VCaP (cell line): ENCODE data around the gene XPO4.
"Not testable (repeated sequence)": the region's sequence is repeated elsewhere in the genome, so short reads cannot be mapped to it uniquely, and the experiment has no call there.

Source experiments
- H3K27ac ChIP-seq: fragments of 450-650 bp; 2 replicates; pipeline ENCODE4 v1.5.1; 2017
- TF ChIP-seq, protein P1 (sequence below): fragments of 450-650 bp; conservative IDR thresholded peaks from 2 replicates; pipeline ENCODE4 v1.5.1; 2017; ENCODE audit warnings: mild to moderate bottlenecking, moderate library complexity

Gene XPO4

DNA sequence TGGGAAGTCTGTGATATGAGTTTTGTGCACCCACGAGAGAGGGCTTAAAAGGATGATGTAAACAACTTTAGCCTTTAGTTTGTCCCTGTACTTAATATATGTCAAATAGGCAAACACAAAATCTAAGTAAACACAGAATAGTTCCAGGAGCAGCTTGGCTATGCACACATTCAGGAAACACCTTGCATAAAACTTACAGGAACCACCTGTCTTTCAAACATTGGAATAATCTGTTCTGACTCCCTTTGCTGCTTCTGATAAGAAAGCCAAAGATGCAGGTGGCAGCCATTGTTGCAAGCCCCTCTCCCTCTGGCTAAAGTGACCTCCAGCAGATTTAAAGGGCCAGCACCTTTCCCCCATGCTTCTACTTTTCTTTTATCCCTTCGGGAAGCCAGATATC lies 133.5 kb downstream of the XPO4 start:
- peak overlapping the region; percentile 94 for H3K27ac ChIP-seq
- TF ChIP-seq, protein P1, sequence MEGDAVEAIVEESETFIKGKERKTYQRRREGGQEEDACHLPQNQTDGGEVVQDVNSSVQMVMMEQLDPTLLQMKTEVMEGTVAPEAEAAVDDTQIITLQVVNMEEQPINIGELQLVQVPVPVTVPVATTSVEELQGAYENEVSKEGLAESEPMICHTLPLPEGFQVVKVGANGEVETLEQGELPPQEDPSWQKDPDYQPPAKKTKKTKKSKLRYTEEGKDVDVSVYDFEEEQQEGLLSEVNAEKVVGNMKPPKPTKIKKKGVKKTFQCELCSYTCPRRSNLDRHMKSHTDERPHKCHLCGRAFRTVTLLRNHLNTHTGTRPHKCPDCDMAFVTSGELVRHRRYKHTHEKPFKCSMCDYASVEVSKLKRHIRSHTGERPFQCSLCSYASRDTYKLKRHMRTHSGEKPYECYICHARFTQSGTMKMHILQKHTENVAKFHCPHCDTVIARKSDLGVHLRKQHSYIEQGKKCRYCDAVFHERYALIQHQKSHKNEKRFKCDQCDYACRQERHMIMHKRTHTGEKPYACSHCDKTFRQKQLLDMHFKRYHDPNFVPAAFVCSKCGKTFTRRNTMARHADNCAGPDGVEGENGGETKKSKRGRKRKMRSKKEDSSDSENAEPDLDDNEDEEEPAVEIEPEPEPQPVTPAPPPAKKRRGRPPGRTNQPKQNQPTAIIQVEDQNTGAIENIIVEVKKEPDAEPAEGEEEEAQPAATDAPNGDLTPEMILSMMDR = no peak

DNA sequence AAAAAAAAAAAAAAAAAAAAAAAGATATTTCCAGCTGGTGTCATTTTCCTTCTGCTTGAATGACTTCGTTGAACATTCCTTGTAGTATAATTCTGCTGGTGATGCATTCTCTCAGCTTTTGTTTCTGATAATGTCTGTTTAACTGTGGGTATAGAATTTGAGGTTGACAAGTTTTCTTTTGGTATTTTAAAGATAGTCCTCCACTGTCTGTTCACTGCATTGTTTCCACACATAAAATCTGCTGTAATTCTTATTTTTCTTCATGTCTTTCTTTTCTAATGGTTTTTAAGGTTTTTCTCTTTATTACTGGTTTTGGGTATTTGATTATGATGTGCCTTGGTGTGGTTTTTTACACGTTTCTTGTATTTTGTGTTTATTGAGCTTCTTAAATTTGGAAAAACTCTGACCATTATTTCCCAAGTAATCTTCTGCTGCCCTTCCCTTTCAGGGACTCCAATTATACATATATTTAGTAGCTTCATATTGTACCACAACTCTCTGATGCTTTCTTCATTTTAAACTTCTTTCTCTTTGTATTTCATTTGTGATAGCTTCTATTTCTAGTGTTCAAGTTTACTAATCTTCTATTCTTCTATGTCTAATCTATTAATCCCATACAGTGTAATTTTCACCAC lies 135.1 kb downstream of the XPO4 start:
- no peak overlapping the region for H3K27ac ChIP-seq
- TF ChIP-seq, protein P1 = no peak

DNA sequence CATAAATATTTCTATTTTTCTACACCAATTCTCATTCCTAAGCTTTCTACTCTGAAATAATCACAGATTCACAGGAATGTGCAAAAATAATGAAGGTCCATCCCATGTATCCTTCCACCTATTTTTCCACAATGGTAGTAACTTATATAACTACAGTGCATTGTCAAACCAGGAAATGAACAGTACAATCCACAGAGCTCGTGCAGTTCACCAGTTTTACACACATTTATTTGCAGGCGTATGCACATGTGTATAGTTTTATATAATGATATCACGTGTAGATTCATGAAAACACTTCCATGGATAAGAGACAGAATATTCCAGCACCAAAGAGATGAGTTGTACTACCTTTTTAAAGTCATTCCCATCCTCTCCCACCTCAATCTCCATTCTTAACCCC lies 141.7 kb downstream of the XPO4 start:
- TF ChIP-seq, protein P1 = no peak
- H3K27ac ChIP-seq = no peak overlapping the region

DNA sequence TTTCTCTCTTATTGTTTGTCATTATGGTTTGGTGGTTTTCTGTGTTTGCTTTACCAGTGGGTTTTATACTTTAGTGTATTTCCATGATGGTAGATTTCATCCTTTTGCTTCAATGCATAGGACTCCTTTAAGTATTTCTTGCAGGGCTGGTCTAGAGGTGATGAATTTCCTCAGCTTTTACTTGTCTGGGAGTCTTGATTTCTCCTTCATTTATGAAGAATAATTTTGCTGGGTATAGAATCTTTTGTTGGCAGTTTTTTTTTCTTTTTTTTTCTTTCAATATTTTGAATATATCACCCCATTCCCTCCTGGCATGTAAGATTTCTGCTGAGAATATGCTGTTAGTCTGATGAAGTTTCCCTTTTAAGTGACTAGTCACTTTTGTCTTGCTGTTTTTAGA lies 148.5 kb downstream of the XPO4 start:
- TF ChIP-seq, protein P1 = no peak
- H3K27ac ChIP-seq = no peak overlapping the region

DNA sequence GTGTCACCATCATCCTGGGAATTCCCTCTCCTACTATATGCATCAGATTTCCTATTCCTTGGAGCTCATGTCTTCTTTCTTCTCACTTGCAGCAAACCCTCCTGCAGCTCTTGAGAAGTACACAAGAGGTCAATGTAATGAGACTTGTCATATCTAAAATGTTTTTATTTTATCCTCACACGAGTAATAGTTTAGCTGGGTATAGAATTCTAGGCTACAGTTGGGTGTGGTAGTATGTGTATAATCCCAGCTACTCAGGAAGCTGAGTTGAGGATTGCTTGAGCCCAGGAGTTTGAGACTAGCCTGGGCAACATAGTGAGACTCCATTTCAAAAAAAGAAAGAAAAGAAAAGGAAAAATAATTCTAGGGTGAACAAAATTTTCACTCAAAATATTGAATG lies 153.2 kb downstream of the XPO4 start:
- H3K27ac ChIP-seq = no peak overlapping the region
- TF ChIP-seq, protein P1 = no peak

DNA sequence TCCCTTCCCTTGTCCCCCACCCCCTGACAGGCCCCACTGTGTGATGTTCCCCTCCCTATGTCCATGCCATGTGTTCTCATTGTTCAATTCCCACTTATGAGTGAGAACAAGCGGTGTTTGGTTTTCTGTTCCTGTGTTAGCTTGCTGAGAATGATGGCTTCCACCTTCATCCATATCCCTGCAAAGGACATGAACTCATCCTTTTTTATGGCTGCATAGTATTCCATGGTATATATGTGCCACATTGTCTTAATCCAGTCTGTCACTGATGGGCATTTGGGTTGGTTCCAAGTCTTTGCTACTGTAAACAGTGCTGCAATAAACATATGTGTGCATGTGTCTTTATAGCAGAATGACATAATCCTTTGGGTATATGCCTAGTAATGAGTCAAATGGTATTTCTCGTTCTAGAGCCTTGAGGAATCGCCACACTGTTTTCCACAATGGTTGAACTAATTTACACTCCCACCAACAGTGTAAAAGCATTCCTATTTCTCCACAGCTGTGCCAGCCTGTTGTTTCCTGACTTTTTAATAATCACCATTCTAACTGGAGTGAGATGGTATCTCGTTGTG lies 158.6 kb downstream of the XPO4 start:
- not testable (repeated sequence) for H3K27ac ChIP-seq

DNA sequence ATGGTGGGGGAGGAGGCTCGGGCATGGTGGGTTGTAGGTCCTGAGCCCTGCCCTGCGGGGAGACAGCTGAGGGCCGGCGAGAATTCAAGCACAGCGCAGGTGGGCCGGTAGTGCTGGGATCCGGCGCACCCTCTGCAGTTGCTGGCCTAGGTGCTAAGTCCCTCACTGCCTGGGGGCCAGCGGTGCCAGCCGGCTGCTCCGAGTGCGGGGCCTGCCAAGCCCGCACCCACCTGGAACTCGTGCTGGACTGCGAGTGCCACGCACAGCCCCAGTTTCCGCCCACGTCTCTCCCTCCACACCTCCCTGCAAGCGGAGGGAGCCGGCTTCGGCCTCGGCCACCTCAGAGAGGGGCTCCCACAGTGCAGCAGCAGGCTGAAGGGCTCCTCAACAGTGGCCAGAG lies 162.5 kb downstream of the XPO4 start:
- no peak overlapping the region for H3K27ac ChIP-seq
- TF ChIP-seq, protein P1 = no peak

DNA sequence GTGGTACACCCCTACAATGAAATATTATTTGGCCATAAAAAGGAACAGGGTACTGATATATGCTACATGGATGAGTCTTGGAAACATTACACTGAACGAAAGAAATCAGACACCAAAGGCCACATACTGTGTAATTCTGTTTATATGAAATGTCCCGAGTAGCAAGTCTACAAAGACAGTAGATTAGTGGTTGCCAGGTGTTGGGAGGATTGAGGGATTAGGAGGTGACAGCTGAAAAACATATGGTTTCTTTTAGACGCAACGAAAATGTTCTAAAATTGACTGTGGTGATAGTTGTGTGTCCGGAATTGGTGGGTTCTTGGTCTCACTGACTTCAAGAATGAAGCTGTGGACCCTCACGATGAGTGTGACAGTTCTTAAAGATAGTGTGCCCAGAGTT lies 163.9 kb downstream of the XPO4 start:
- TF ChIP-seq, protein P1 = no peak
- no peak overlapping the region for H3K27ac ChIP-seq
